ENCODE measurements around the gene ABCC4. TPM values are rescaled to one million over a fixed set of nuclear protein-coding genes. Genes with fewer than 3 reads are reported as not detected.

ABCC4 gene
- total RNA-seq, 4 donors from 2014 or later = 15.8 to 26.0 (median 23.8) TPM

- in situ Hi-C loops (cut with MboI; ENCODE audit: low pct_ligation_motif_present in 1 of 4, low pct_unique_long_range_greater_than_20kb in 1 of 4, low sequenced_read_pairs in 3 of 4) (no loop called here), intact Hi-C loops (cut with DNase I; ENCODE audit: low total_unique reads) (no loop called here)
- TF ChIP-seq EP300 (IDR thresholded peaks at IDR 0.05; ENCODE audit: low read depth) = no peak
- TF ChIP-seq CTCF (IDR thresholded peaks at IDR 0.05) = no peak
- TF ChIP-seq POLR2AphosphoS5 (IDR thresholded peaks at IDR 0.05) = no peak
- H3K9me3 ChIP-seq = no peaks in the 10 kb centered on the region
- WGBS, 2 donors (ENCODE audit: low coverage in 1 of 2) = 79 to 88% methylated on average over 4 of the region's 4 CpGs
- no peak for DNase-seq
- H3K4me3 ChIP-seq = no peak overlapping the region
- H3K27ac ChIP-seq = no peak overlapping the region
- no peaks in the 10 kb centered on the region for H3K4me1 ChIP-seq
- H3K27me3 ChIP-seq = no peaks in the 10 kb centered on the region
- H3K36me3 ChIP-seq = no peaks in the 10 kb centered on the region
These were observed 269.1 kb downstream of the ABCC4 start for GRCh38 chr13:95032121-95032520.

GRCh38 chr13:95030821-95031343, 270.4 kb downstream of the ABCC4 start:
- H3K4me3 ChIP-seq = no peak overlapping the region
- no peaks in the 10 kb centered on the region for H3K9me3 ChIP-seq
- DNase-seq = no peak
- H3K27me3 ChIP-seq = no peaks in the 10 kb centered on the region
- no peak overlapping the region for H3K27ac ChIP-seq
- WGBS, 2 donors (ENCODE audit: low coverage in 1 of 2) = 81 to 96% methylated on average over 4 of the region's 4 CpGs
- no peaks in the 10 kb centered on the region for H3K36me3 ChIP-seq
- in situ Hi-C loops (cut with MboI; ENCODE audit: low pct_ligation_motif_present in 1 of 4, low pct_unique_long_range_greater_than_20kb in 1 of 4, low sequenced_read_pairs in 3 of 4) = no loop called here
- intact Hi-C loops (cut with DNase I; ENCODE audit: low total_unique reads) = no loop called here
- no peak for TF ChIP-seq CTCF (IDR thresholded peaks at IDR 0.05)
- TF ChIP-seq POLR2A (IDR thresholded peaks at IDR 0.05) = no peak
- TF ChIP-seq POLR2AphosphoS5 (IDR thresholded peaks at IDR 0.05) = no peak
- H3K4me1 ChIP-seq = no peaks in the 10 kb centered on the region

GRCh38 chr13:95027638-95028037, 273.6 kb downstream of the ABCC4 start:
- in situ Hi-C loops (cut with MboI; ENCODE audit: low pct_ligation_motif_present in 1 of 4, low pct_unique_long_range_greater_than_20kb in 1 of 4, low sequenced_read_pairs in 3 of 4) = no loop called here
- TF ChIP-seq POLR2A (IDR thresholded peaks at IDR 0.05) (no peak), EP300 (IDR thresholded peaks at IDR 0.05; ENCODE audit: low read depth) (no peak), POLR2AphosphoS5 (IDR thresholded peaks at IDR 0.05) (no peak), CTCF (IDR thresholded peaks at IDR 0.05) (no peak)
- Histone ChIP-seq H3K9me3 (no peaks in the 10 kb centered on the region), H3K27me3 (no peaks in the 10 kb centered on the region), H3K27ac (no peak overlapping the region), H3K4me1 (no peaks in the 10 kb centered on the region), H3K36me3 (no peaks in the 10 kb centered on the region), H3K4me3 (no peak overlapping the region)
- no peak for DNase-seq
- intact Hi-C loops (cut with DNase I; ENCODE audit: low total_unique reads) = no loop called here
- WGBS, 2 donors (ENCODE audit: low coverage in 1 of 2) = 94% methylated on average over 3 of the region's 3 CpGs

- 80% methylated on average over 1 of the region's 1 CpG; no CpG with 5 or more reads in 1 of the 2 donors for WGBS, 2 donors (ENCODE audit: low coverage in 1 of 2)
- Histone ChIP-seq H3K27ac (no peak overlapping the region), H3K9me3 (no peaks in the 10 kb centered on the region), H3K27me3 (no peaks in the 10 kb centered on the region), H3K36me3 (peaks cover 0 to 5% (median 0%) of the 10 kb centered on the region in 4 donors), H3K4me1 (no peaks in the 10 kb centered on the region), H3K4me3 (no peak overlapping the region)
- DNase-seq = no peak
- no peak for TF ChIP-seq CTCF (IDR thresholded peaks at IDR 0.05)
- no peak for TF ChIP-seq POLR2A (IDR thresholded peaks at IDR 0.05)
- no peak for TF ChIP-seq EP300 (IDR thresholded peaks at IDR 0.05; ENCODE audit: low read depth)
- no peak for TF ChIP-seq POLR2AphosphoS5 (IDR thresholded peaks at IDR 0.05)
- in situ Hi-C loops (cut with MboI; ENCODE audit: low pct_ligation_motif_present in 1 of 4, low pct_unique_long_range_greater_than_20kb in 1 of 4, low sequenced_read_pairs in 3 of 4) (no loop called here), intact Hi-C loops (cut with DNase I; ENCODE audit: low total_unique reads) (no loop called here)
These were observed 276.1 kb downstream of the ABCC4 start for GRCh38 chr13:95025116-95025515.

All from transverse colon (tissue), 4 donors.